ENCODE results near the gene PARP9. TPM values are rescaled to one million over a fixed set of nuclear protein-coding genes. Genes with fewer than 3 reads are reported as not detected.

Gene PARP9
- total and polyA plus RNA-seq, 2 of the 8 experiments (the other 6 are each of a cell fraction or from before 2014, with no cell fraction given) = 3.7 to 4.5 TPM

DNA sequence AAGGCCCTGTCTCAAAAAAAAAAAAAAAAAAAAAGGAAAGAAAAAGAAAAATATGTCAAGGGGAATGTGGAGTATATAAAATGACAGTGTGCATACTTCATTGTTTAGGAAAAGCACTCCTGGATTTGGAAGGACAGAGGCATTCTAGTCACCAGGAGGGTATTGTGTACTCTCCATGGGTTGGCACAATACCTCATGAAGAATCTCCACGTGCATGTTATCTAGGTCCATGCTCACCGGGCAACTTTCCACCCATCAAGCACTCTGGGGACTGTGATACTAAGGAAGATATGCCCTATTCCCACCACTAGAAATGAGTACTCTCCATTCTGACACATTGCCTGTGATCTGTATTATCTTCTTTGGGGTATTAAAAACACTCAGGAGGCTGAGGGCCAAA, 33.9 kb downstream of the PARP9 start:
- Histone ChIP-seq H2BK5ac (ENCODE audit: low read depth, low read length) (no peak overlapping the region), H2BK20ac (ENCODE audit: low read length) (no peak overlapping the region), H3K4me1 (replicated peaks in 1 of 4; ENCODE audit: control insufficient read depth in 3 of 4, insufficient read depth in 4 of 4, low read length in 3 of 4) (no peaks in the 10 kb centered on the region), H3K23ac (ENCODE audit: insufficient read length) (no peak overlapping the region), H3K4ac (replicated peaks; ENCODE audit: insufficient read length, low read depth, low read length) (no peak overlapping the region), H2AK5ac (ENCODE audit: low read depth, low read length) (no peak overlapping the region), H4K20me1 (replicated peaks in 1 of 2; ENCODE audit: control insufficient read depth in 1 of 2, insufficient read depth in 2 of 2, low read length in 2 of 2) (no peaks in the 10 kb centered on the region), H2BK15ac (ENCODE audit: low read length) (no peak overlapping the region), H3K27me3 (replicated peaks in 1 of 4; ENCODE audit: control insufficient read depth in 3 of 4, extremely low read depth in 1 of 4, insufficient read depth in 3 of 4, low read length in 3 of 4) (no peaks in the 10 kb centered on the region), H4K8ac (ENCODE audit: extremely low read depth, insufficient read depth, low read length) (no peak overlapping the region), H3K4me3 (ENCODE audit: extremely low read depth in 1 of 4, insufficient read depth in 2 of 4, low read depth in 3 of 4, low read length in 4 of 4) (no peak overlapping the region), H2AFZ (ENCODE audit: low read length) (no peak overlapping the region), H4K5ac (ENCODE audit: insufficient read length, low read depth, low read length) (no peak overlapping the region), H2BK120ac (replicated peaks; ENCODE audit: low read depth, low read length) (no peak overlapping the region), H3K23me2 (ENCODE audit: low read depth, low read length) (no peaks in the 10 kb centered on the region), H4K91ac (replicated peaks; ENCODE audit: insufficient read length, low read length) (no peak overlapping the region), H3K56ac (replicated peaks; ENCODE audit: insufficient read length, low read depth, low read length) (no peak overlapping the region), H2BK12ac (ENCODE audit: low read depth, low read length) (no peak overlapping the region), H3K18ac (ENCODE audit: extremely low read depth, low read length) (no peak overlapping the region), H3K27ac (ENCODE audit: low read depth, low read length) (no peak overlapping the region), H3K79me2 (ENCODE audit: control insufficient read depth in 1 of 2, insufficient read depth in 2 of 2, low read length in 2 of 2) (no peaks in the 10 kb centered on the region), H3K14ac (ENCODE audit: insufficient read length) (no peak overlapping the region), H3K4me2 (ENCODE audit: insufficient read depth in 1 of 2, low read depth in 2 of 2, low read length in 2 of 2) (no peak overlapping the region), H3K79me1 (ENCODE audit: low read depth, low read length) (no peaks in the 10 kb centered on the region), H3K36me3 (ENCODE audit: control insufficient read depth in 2 of 4, insufficient read depth in 4 of 4, low read length in 3 of 4) (no peaks in the 10 kb centered on the region), H3K9me3 (ENCODE audit: insufficient read depth in 2 of 2, low read depth in 1 of 2, low read length in 1 of 2) (no peaks in the 10 kb centered on the region), H3K9ac (replicated peaks in 1 of 4; ENCODE audit: extremely low read depth in 1 of 4, low read depth in 3 of 4, low read length in 3 of 4) (no peak overlapping the region)
- ChIA-PET CTCF (ENCODE audit: partially characterized antibody) (no interaction called here), POLR2A (ENCODE audit: partially characterized antibody) (no interaction called here)
- DNase-seq (ENCODE audit: low read depth in 1 of 2, low spot score in 2 of 2) (no peak), FAIRE-seq (no peak)
- 94% methylated on average over 2 of the region's 2 CpGs; no CpG with 5 or more reads in 1 of the 2 experiments for WGBS, 2 experiments (ENCODE audit: extremely low coverage in 1 of 2, insufficient coverage in 1 of 2, insufficient read length in 1 of 2, insufficient replicate concordance in 2 of 2, low coverage in 1 of 2, low lambda C conversion rate in 2 of 2, missing lambda C conversion rate in 1 of 2)
- no peak for TF ChIP-seq BACH1 (IDR thresholded peaks at IDR 0.05; ENCODE audit: low read length)
- TF ChIP-seq RXRA (IDR thresholded peaks at IDR 0.05; ENCODE audit: insufficient read depth, low read depth, low read length) = no peak
- TF ChIP-seq SIX5 (IDR thresholded peaks at IDR 0.05; ENCODE audit: low read depth, low read length) = no peak
- TF ChIP-seq HDAC2 (IDR thresholded peaks at IDR 0.05; ENCODE audit: borderline replicate concordance in 1 of 2, low read depth in 2 of 2, low read length in 2 of 2) = no peak
- TF ChIP-seq PHF8 (conservative IDR thresholded peaks at IDR 0.05; ENCODE audit: low read depth, low read length) = no peak
- TF ChIP-seq CTBP2 (IDR thresholded peaks at IDR 0.05; ENCODE audit: borderline replicate concordance, insufficient read depth, insufficient read length, low read length) = no peak
- TF ChIP-seq KDM5A (IDR thresholded peaks at IDR 0.05; ENCODE audit: low read length) = no peak
- TF ChIP-seq, protein P1, sequence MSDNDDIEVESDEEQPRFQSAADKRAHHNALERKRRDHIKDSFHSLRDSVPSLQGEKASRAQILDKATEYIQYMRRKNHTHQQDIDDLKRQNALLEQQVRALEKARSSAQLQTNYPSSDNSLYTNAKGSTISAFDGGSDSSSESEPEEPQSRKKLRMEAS (IDR thresholded peaks at IDR 0.05) = no peak
- no peak for TF ChIP-seq BCL11A (IDR thresholded peaks at IDR 0.05; ENCODE audit: low read depth in 2 of 2, low read length in 2 of 2)
- TF ChIP-seq NRF1 (IDR thresholded peaks at IDR 0.05; ENCODE audit: low read depth, low read length) = no peak
- no peak for TF ChIP-seq CBX8 (IDR thresholded peaks at IDR 0.05; ENCODE audit: borderline replicate concordance, low read depth, low read length)
